ENCODE measurements around the gene KIFC1. TPM values are rescaled to one million over a fixed set of nuclear protein-coding genes. Genes with fewer than 3 reads are reported as not detected.

The KIFC1 gene
- total and polyA plus RNA-seq, 9 of the 15 experiments (the other 6 are each of a cell fraction or from before 2014, with no cell fraction given): 1.3 to 95.2 (median 76.9) TPM

DNA sequence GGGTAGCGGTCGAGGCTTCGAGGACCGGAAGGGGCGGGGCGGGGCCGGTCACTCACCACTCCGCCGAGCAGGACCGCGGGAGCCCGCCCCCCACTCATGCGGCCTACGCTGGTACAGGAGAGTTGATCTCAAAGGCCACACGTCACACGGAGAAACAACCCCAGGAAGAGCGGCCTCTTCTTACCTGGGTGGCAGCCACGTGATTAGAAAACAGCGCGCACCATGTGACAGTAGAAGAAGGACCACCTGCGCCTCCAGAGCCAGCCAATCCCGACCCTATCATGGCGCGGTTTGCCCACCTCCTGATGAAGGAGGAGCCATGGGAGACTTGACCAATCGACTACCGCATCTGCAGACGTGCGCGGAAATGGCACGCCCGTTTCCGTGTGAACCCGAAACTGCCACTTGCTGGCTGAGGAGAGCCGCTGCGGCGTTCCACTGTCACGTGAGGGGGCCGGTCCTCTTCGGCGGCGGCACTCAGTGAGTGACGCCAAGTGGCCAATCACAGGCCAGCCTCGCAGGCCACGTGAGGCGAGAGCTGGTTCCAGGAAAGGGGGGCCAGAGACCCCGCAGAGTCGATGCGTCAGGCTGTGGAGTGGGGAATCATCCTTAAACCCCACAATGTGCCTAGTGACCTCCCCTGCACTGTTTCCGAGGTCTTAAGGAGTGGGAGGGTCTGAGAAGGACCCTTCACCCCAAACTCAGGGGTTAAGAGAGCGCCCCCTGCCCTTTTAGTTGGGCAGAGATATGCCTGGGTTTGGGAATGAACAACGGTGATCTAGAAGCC lies 26.5 kb downstream of the KIFC1 start, which contains the start of gene CUTA (continued):
- TF ChIP-seq HMGN3 (IDR thresholded peaks at IDR 0.05; ENCODE audit: borderline replicate concordance, extremely low read depth, insufficient read length, low read depth, low read length) (peak; percentile 91), ZC3H8 (IDR thresholded peaks at IDR 0.05) (no peak), IFI16 (CRISPR knock-in tag; IDR thresholded peaks at IDR 0.05) (no peak), RUNX1 (IDR thresholded peaks at IDR 0.05; ENCODE audit: low read depth) (peak; percentile 12), SNIP1 (IDR thresholded peaks at IDR 0.05; ENCODE audit: low read depth) (no peak), CHCHD3 (CRISPR knock-in tag; IDR thresholded peaks at IDR 0.05) (no peak), ZC3H11A (IDR thresholded peaks at IDR 0.05; ENCODE audit: low read depth, low read length) (no peak), NR2F6 (CRISPR knock-in tag; IDR thresholded peaks at IDR 0.05) (no peak), EZH2 (IDR thresholded peaks at IDR 0.05; ENCODE audit: borderline replicate concordance, low read depth, low read length) (no peak), ZBTB1 (CRISPR knock-in tag; IDR thresholded peaks at IDR 0.05; ENCODE audit: borderline replicate concordance, low read depth) (no peak; the same call in 1 of the 2 replicates), ZNF436 (CRISPR knock-in tag; IDR thresholded peaks at IDR 0.05) (peak; percentile 49; the same call in 1 of the 2 replicates), ZNF316 (IDR thresholded peaks at IDR 0.05) (no peak), SRSF7 (optimal IDR thresholded peaks at IDR 0.05; ENCODE audit: low read depth, low read length) (no peak), MAZ (CRISPR knock-in tag; conservative IDR thresholded peaks at IDR 0.05 in 1 of 2, IDR thresholded peaks at IDR 0.05 in 1 of 2) (peak; percentile 72 to 78; a peak in 3 of 4 replicates), KLF1 (tag; IDR thresholded peaks at IDR 0.05) (no peak), MCM5 (IDR thresholded peaks at IDR 0.05; ENCODE audit: low read depth) (no peak), ZNF184 (CRISPR knock-in tag; IDR thresholded peaks at IDR 0.05) (no peak), PML (IDR thresholded peaks at IDR 0.05; ENCODE audit: low read length) (peak; percentile 70), MECOM (CRISPR knock-in tag; IDR thresholded peaks at IDR 0.05) (no peak), ZNF584 (CRISPR knock-in tag; IDR thresholded peaks at IDR 0.05; ENCODE audit: low read depth) (no peak), BRF1 (IDR thresholded peaks at IDR 0.05; ENCODE audit: borderline replicate concordance, extremely low read depth, insufficient read length) (no peak), KLF6 (CRISPR knock-in tag; IDR thresholded peaks at IDR 0.05; ENCODE audit: borderline replicate concordance) (no peak)
- TF ChIP-seq, protein P1, sequence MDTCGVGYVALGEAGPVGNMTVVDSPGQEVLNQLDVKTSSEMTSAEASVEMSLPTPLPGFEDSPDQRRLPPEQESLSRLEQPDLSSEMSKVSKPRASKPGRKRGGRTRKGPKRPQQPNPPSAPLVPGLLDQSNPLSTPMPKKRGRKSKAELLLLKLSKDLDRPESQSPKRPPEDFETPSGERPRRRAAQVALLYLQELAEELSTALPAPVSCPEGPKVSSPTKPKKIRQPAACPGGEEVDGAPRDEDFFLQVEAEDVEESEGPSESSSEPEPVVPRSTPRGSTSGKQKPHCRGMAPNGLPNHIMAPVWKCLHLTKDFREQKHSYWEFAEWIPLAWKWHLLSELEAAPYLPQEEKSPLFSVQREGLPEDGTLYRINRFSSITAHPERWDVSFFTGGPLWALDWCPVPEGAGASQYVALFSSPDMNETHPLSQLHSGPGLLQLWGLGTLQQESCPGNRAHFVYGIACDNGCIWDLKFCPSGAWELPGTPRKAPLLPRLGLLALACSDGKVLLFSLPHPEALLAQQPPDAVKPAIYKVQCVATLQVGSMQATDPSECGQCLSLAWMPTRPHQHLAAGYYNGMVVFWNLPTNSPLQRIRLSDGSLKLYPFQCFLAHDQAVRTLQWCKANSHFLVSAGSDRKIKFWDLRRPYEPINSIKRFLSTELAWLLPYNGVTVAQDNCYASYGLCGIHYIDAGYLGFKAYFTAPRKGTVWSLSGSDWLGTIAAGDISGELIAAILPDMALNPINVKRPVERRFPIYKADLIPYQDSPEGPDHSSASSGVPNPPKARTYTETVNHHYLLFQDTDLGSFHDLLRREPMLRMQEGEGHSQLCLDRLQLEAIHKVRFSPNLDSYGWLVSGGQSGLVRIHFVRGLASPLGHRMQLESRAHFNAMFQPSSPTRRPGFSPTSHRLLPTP (IDR thresholded peaks at IDR 0.05; ENCODE audit: borderline replicate concordance, extremely low read depth, insufficient read length): no peak
- TF ChIP-seq, protein P2, sequence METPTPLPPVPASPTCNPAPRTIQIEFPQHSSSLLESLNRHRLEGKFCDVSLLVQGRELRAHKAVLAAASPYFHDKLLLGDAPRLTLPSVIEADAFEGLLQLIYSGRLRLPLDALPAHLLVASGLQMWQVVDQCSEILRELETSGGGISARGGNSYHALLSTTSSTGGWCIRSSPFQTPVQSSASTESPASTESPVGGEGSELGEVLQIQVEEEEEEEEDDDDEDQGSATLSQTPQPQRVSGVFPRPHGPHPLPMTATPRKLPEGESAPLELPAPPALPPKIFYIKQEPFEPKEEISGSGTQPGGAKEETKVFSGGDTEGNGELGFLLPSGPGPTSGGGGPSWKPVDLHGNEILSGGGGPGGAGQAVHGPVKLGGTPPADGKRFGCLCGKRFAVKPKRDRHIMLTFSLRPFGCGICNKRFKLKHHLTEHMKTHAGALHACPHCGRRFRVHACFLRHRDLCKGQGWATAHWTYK (CRISPR knock-in tag; IDR thresholded peaks at IDR 0.05): no peak; the same call in 1 of the 2 replicates
- TF ChIP-seq, protein P3, sequence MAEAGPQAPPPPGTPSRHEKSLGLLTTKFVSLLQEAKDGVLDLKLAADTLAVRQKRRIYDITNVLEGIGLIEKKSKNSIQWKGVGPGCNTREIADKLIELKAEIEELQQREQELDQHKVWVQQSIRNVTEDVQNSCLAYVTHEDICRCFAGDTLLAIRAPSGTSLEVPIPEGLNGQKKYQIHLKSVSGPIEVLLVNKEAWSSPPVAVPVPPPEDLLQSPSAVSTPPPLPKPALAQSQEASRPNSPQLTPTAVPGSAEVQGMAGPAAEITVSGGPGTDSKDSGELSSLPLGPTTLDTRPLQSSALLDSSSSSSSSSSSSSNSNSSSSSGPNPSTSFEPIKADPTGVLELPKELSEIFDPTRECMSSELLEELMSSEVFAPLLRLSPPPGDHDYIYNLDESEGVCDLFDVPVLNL (CRISPR knock-in tag; IDR thresholded peaks at IDR 0.05; ENCODE audit: low read depth): peak; percentile 57; the same call in 1 of the 2 replicates
